Neural progenitor cell (in vitro differentiated cells): ENCODE results near the gene TMEM128.
"Not testable (repeated sequence)": the region's sequence is repeated elsewhere in the genome, so short reads cannot be mapped to it uniquely, and the experiment has no call there.

Source experiments
- EZH2 ChIP-seq: fragments of 200-600 bp; sonication (generic); IDR thresholded peaks from 2 replicates; pipeline ENCODE4 v1.6.1; 2017; ENCODE audit warnings: antibody characterized with exemption, mild to moderate bottlenecking, moderate library complexity
- TF ChIP-seq, protein P1 (sequence below): fragments of 200-600 bp; sonication (generic); IDR thresholded peaks from 2 replicates; pipeline ENCODE4 v1.5.1; 2017; ENCODE audit warnings: antibody characterized with exemption, mild to moderate bottlenecking

GRCh38 chr4:4188557-4188956, 59.5 kb downstream of the TMEM128 start:
- TF ChIP-seq, protein P1, sequence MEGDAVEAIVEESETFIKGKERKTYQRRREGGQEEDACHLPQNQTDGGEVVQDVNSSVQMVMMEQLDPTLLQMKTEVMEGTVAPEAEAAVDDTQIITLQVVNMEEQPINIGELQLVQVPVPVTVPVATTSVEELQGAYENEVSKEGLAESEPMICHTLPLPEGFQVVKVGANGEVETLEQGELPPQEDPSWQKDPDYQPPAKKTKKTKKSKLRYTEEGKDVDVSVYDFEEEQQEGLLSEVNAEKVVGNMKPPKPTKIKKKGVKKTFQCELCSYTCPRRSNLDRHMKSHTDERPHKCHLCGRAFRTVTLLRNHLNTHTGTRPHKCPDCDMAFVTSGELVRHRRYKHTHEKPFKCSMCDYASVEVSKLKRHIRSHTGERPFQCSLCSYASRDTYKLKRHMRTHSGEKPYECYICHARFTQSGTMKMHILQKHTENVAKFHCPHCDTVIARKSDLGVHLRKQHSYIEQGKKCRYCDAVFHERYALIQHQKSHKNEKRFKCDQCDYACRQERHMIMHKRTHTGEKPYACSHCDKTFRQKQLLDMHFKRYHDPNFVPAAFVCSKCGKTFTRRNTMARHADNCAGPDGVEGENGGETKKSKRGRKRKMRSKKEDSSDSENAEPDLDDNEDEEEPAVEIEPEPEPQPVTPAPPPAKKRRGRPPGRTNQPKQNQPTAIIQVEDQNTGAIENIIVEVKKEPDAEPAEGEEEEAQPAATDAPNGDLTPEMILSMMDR: not testable (repeated sequence)
- not testable (repeated sequence) for TF ChIP-seq EZH2
